MM.1S (cell line): Measurements from ENCODE around the gene PHLPP2.

Experiments used
- CTCF ChIP-seq: fragments of 300-600 bp; sonication (generic); IDR thresholded peaks from 2 replicates; pipeline ENCODE4 v1.5.1; 2016; ENCODE audit warnings: antibody characterized with exemption, low read length, mixed read lengths
- EZH2 ChIP-seq: fragments of 300-600 bp; sonication (generic); optimal IDR thresholded peaks from 2 replicates; pipeline ENCODE3; 2017; ENCODE audit warnings: low read depth, mild to moderate bottlenecking, antibody characterized with exemption, low read length, mixed read lengths
- EZH2phosphoT487 ChIP-seq: fragments of 300-600 bp; sonication (generic); IDR thresholded peaks from 2 replicates; pipeline ENCODE4 v1.6.1; 2018; ENCODE audit warnings: antibody characterized with exemption, low read length

- no peak for TF ChIP-seq CTCF
- TF ChIP-seq EZH2, result no peak
- TF ChIP-seq EZH2phosphoT487, result no peak
Measured at GRCh38 chr16:71693164-71693563, 31.3 kb downstream of the PHLPP2 start.
